Muscle layer of duodenum (tissue), 2 donors: Measurements from ENCODE around the gene NEDD4L.

ENCODE experiments used
- H3K27ac ChIP-seq: one replicate; pipeline ENCODE4 v1.7.0; 2013; ENCODE audit warnings: mild to moderate bottlenecking, low read length
- H3K27me3 ChIP-seq: one replicate; pipeline ENCODE4 v1.7.0; 2013; ENCODE audit warnings: low read depth, mild to moderate bottlenecking, control low read depth, low read length
- H3K36me3 ChIP-seq, 2 donors: one replicate each; pipeline ENCODE4 v1.7.0; 2013; ENCODE audit warnings: low read length in 2 of 2, control low read depth in 1 of 2, mild to moderate bottlenecking in 1 of 2; ENCODE audit not compliant: insufficient read depth in 2 of 2, control insufficient read depth in 1 of 2
- H3K4me1 ChIP-seq, 2 donors: one replicate each; pipeline ENCODE4 v1.7.0; 2013; ENCODE audit warnings: low read length in 2 of 2, mild to moderate bottlenecking in 2 of 2, control low read depth in 1 of 2, moderate library complexity in 1 of 2; ENCODE audit not compliant: insufficient read depth in 2 of 2, control insufficient read depth in 1 of 2
- H3K4me3 ChIP-seq, 2 donors: one replicate each; pipeline ENCODE4 v1.7.0; 2013; ENCODE audit warnings: low read length in 2 of 2, low read depth in 1 of 2, mild to moderate bottlenecking in 1 of 2
- H3K9me3 ChIP-seq, 2 donors: one replicate each; pipeline ENCODE4 v1.7.0; 2013; ENCODE audit warnings: low read length in 2 of 2, control low read depth in 1 of 2, mild to moderate bottlenecking in 1 of 2; ENCODE audit not compliant: control insufficient read depth in 1 of 2
- donor health status: healthy.

NEDD4L gene

GRCh38 chr18:58110398-58110797 lies 66.4 kb downstream of the NEDD4L start:
- no peak overlapping the region for H3K27ac ChIP-seq
- peaks cover 0 to 4% of the 10 kb centered on the region in 2 donors for H3K4me1 ChIP-seq
- H3K9me3 ChIP-seq: no peaks in the 10 kb centered on the region
- no peaks in the 10 kb centered on the region for H3K27me3 ChIP-seq
- no peak overlapping the region for H3K4me3 ChIP-seq
- no peaks in the 10 kb centered on the region for H3K36me3 ChIP-seq

GRCh38 chr18:58112174-58112573 lies 68.1 kb downstream of the NEDD4L start:
- no peaks in the 10 kb centered on the region for H3K36me3 ChIP-seq
- H3K4me1 ChIP-seq: no peaks in the 10 kb centered on the region
- H3K9me3 ChIP-seq: no peaks in the 10 kb centered on the region
- no peak overlapping the region for H3K4me3 ChIP-seq
- H3K27ac ChIP-seq: no peak overlapping the region
- no peaks in the 10 kb centered on the region for H3K27me3 ChIP-seq

- Histone ChIP-seq H3K9me3 (no peaks in the 10 kb centered on the region), H3K4me3 (no peak overlapping the region), H3K27me3 (no peaks in the 10 kb centered on the region), H3K4me1 (no peaks in the 10 kb centered on the region), H3K27ac (no peak overlapping the region), H3K36me3 (no peaks in the 10 kb centered on the region)
Observed at GRCh38 chr18:58113337-58113736, 69.3 kb downstream of the NEDD4L start.

- Histone ChIP-seq H3K4me1 (no peaks in the 10 kb centered on the region), H3K27me3 (no peaks in the 10 kb centered on the region), H3K4me3 (no peak overlapping the region), H3K36me3 (no peaks in the 10 kb centered on the region), H3K27ac (no peak overlapping the region), H3K9me3 (no peaks in the 10 kb centered on the region)
Observed at GRCh38 chr18:58114766-58115165, 70.7 kb downstream of the NEDD4L start.

GRCh38 chr18:58116818-58117217 lies 72.8 kb downstream of the NEDD4L start:
- Histone ChIP-seq H3K27ac (no peak overlapping the region), H3K36me3 (no peaks in the 10 kb centered on the region), H3K4me1 (no peaks in the 10 kb centered on the region), H3K9me3 (no peaks in the 10 kb centered on the region), H3K27me3 (no peaks in the 10 kb centered on the region), H3K4me3 (no peak overlapping the region)

- Histone ChIP-seq H3K27me3 (no peaks in the 10 kb centered on the region), H3K36me3 (no peaks in the 10 kb centered on the region), H3K4me1 (no peaks in the 10 kb centered on the region), H3K9me3 (no peaks in the 10 kb centered on the region), H3K27ac (peak overlapping the region; percentile 32), H3K4me3 (no peak overlapping the region)
Observed at GRCh38 chr18:58117786-58118403, 73.9 kb downstream of the NEDD4L start.

- H3K4me3 ChIP-seq: no peak overlapping the region
- no peaks in the 10 kb centered on the region for H3K27me3 ChIP-seq
- H3K4me1 ChIP-seq: no peaks in the 10 kb centered on the region
- no peak overlapping the region for H3K27ac ChIP-seq
- H3K9me3 ChIP-seq: no peaks in the 10 kb centered on the region
- no peaks in the 10 kb centered on the region for H3K36me3 ChIP-seq
Observed at GRCh38 chr18:58118536-58118935, 74.5 kb downstream of the NEDD4L start.

- H3K27ac ChIP-seq: no peak overlapping the region
- H3K4me3 ChIP-seq: no peak overlapping the region
- H3K4me1 ChIP-seq: no peaks in the 10 kb centered on the region
Observed at GRCh38 chr18:58119819-58120218, 75.8 kb downstream of the NEDD4L start.

GRCh38 chr18:58124475-58124874 lies 80.4 kb downstream of the NEDD4L start:
- Histone ChIP-seq H3K9me3 (no peaks in the 10 kb centered on the region), H3K4me3 (no peak overlapping the region), H3K27me3 (no peaks in the 10 kb centered on the region), H3K27ac (no peak overlapping the region), H3K36me3 (no peaks in the 10 kb centered on the region), H3K4me1 (no peaks in the 10 kb centered on the region)

More at GRCh38 chr18:58119819-58120218, 75.8 kb downstream of the NEDD4L start:
- H3K9me3 ChIP-seq: no peaks in the 10 kb centered on the region
- no peaks in the 10 kb centered on the region for H3K27me3 ChIP-seq
- H3K36me3 ChIP-seq: no peaks in the 10 kb centered on the region

- H3K9me3 ChIP-seq: no peaks in the 10 kb centered on the region
- H3K27me3 ChIP-seq: no peaks in the 10 kb centered on the region
- no peaks in the 10 kb centered on the region for H3K4me1 ChIP-seq
- H3K36me3 ChIP-seq: no peaks in the 10 kb centered on the region
- no peak overlapping the region for H3K27ac ChIP-seq
- H3K4me3 ChIP-seq: no peak overlapping the region
Observed at GRCh38 chr18:58125183-58125582, 81.2 kb downstream of the NEDD4L start.

- no peaks in the 10 kb centered on the region for H3K36me3 ChIP-seq
- H3K27ac ChIP-seq: no peak overlapping the region
- H3K4me1 ChIP-seq: no peaks in the 10 kb centered on the region
- H3K27me3 ChIP-seq: no peaks in the 10 kb centered on the region
- no peaks in the 10 kb centered on the region for H3K9me3 ChIP-seq
- no peak overlapping the region for H3K4me3 ChIP-seq
Observed at GRCh38 chr18:58125756-58126155, 81.7 kb downstream of the NEDD4L start.
